Loucy (cell line): ENCODE measurements around the gene KCNJ6.

Experiments
- EZH2phosphoT487 ChIP-seq: fragments of 200-600 bp; IDR thresholded peaks from 2 replicates; pipeline ENCODE4 v1.6.1; 2018; ENCODE audit warnings: antibody characterized with exemption, mild to moderate bottlenecking, moderate library complexity, borderline replicate concordance
- TF ChIP-seq, protein P1 (sequence below): fragments of 200-600 bp; sonication (generic); conservative IDR thresholded peaks from 2 replicates; pipeline ENCODE4 v1.5.1; 2014; ENCODE audit warnings: mild to moderate bottlenecking, antibody characterized with exemption, low read length

DNA sequence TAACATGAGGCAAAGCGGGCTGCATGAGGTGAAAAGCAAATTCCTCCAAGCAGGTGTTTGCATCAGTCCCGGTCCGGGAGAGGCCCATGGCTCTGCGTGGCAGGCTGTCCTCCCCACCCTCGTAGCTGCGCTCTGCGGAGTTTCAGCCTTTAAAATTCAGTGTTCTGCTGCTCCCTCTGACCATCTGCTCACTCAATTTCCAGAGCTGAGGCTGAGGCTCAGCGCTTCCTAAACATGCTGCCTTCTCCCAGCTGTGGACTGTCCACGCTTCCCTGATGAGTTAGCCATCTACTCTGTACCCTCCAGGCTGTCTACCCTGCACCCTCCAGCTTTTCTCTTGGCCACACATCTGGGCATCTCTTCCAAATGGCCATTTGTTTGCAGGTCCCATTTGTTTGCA, 87.7 kb downstream of the KCNJ6 start:
- TF ChIP-seq EZH2phosphoT487 = no peak
- TF ChIP-seq, protein P1, sequence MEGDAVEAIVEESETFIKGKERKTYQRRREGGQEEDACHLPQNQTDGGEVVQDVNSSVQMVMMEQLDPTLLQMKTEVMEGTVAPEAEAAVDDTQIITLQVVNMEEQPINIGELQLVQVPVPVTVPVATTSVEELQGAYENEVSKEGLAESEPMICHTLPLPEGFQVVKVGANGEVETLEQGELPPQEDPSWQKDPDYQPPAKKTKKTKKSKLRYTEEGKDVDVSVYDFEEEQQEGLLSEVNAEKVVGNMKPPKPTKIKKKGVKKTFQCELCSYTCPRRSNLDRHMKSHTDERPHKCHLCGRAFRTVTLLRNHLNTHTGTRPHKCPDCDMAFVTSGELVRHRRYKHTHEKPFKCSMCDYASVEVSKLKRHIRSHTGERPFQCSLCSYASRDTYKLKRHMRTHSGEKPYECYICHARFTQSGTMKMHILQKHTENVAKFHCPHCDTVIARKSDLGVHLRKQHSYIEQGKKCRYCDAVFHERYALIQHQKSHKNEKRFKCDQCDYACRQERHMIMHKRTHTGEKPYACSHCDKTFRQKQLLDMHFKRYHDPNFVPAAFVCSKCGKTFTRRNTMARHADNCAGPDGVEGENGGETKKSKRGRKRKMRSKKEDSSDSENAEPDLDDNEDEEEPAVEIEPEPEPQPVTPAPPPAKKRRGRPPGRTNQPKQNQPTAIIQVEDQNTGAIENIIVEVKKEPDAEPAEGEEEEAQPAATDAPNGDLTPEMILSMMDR = no peak
